D721Med (cell line): ENCODE data around the gene TMTC1.

Experiments
- DNase-seq: peaks from one replicate; pipeline ENCODE4 v3.0.0; 2011; ENCODE audit warnings: low spot score; ENCODE audit not compliant: insufficient read length
- FAIRE-seq: peaks from 2 replicates; lab custom pipeline; 2011; peaks lifted over from hg19 to GRCh38; lab: Jason Lieb, UNC
- TF ChIP-seq, protein P1 (sequence below): IDR thresholded peaks from 2 replicates; pipeline ENCODE4 v1.5.1; 2012; ENCODE audit warnings: mild to moderate bottlenecking, control low read depth; ENCODE audit not compliant: insufficient read depth; ENCODE audit errors: missing control alignments

TMTC1 gene

GRCh38 chr12:29792853-29793252 lies 9.1 kb upstream of the TMTC1 start:
- FAIRE-seq, result no peak
- TF ChIP-seq, protein P1, sequence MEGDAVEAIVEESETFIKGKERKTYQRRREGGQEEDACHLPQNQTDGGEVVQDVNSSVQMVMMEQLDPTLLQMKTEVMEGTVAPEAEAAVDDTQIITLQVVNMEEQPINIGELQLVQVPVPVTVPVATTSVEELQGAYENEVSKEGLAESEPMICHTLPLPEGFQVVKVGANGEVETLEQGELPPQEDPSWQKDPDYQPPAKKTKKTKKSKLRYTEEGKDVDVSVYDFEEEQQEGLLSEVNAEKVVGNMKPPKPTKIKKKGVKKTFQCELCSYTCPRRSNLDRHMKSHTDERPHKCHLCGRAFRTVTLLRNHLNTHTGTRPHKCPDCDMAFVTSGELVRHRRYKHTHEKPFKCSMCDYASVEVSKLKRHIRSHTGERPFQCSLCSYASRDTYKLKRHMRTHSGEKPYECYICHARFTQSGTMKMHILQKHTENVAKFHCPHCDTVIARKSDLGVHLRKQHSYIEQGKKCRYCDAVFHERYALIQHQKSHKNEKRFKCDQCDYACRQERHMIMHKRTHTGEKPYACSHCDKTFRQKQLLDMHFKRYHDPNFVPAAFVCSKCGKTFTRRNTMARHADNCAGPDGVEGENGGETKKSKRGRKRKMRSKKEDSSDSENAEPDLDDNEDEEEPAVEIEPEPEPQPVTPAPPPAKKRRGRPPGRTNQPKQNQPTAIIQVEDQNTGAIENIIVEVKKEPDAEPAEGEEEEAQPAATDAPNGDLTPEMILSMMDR, result no peak
- DNase-seq, result no peak

DNA sequence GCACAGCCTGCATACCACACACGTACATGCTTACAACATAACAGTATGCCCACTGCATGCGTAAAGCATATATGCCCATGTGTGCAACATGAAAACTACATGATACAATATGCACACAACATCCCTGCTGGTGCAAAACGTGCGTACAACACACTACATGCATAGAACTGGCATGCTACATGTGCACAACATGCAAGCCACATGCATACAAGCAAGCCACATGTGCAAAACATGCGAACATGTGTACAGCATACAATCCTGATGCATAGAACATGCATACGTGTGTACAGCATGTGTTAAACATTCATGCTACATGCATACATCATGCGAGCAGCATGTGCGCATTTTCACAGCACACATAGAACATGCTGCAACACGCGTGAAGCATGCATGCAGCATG lies 8.4 kb upstream of the TMTC1 start:
- FAIRE-seq, result no peak
- TF ChIP-seq, protein P1, result no peak
- DNase-seq, result no peak

DNA sequence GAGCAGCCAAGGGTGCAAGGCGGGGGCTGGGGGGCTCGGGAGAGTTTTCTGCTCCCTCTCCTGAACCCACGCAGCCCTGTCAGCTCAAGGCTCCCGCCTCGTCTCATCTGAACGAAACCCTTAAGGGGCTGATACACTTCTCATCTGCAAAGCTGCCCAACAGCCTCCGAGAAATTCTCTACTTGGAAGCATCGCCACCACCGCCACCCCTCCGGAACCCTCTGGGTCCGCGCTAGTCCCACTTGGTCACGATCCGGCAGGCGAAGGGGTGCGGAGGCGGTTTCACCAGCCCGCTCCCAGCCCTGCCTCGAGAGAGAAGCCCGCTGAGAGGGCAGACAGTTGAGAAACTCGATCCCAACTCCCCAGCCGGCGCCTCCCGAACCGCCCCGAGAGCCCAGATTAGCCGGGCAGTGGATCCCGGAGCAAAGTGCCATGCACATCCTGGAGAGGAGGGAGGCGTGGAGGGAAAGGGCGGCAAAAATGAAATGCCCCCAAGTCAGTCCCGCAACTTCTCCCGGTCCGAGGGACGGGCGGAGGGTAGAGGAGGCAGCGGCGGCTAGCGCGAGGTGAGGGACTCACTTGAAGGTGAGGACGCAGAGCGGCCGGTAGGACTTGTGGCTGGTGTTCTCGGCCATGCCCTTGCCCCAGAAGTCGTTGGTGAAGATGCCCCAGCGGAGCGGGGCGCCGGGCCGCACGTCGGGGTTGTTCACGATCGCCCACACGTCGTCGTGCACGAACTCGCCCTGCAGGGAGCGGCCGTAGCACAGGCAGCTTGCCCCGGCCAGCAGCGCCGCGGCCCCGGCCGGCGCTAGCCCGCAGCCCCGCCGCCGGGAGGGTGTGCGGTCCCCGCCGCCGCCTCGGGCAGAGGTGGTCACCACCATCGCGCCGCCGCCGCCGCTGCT lies 620 bp downstream of the TMTC1 start:
- TF ChIP-seq, protein P1, result no peak
- FAIRE-seq, result no peak
- DNase-seq, result no peak

DNA sequence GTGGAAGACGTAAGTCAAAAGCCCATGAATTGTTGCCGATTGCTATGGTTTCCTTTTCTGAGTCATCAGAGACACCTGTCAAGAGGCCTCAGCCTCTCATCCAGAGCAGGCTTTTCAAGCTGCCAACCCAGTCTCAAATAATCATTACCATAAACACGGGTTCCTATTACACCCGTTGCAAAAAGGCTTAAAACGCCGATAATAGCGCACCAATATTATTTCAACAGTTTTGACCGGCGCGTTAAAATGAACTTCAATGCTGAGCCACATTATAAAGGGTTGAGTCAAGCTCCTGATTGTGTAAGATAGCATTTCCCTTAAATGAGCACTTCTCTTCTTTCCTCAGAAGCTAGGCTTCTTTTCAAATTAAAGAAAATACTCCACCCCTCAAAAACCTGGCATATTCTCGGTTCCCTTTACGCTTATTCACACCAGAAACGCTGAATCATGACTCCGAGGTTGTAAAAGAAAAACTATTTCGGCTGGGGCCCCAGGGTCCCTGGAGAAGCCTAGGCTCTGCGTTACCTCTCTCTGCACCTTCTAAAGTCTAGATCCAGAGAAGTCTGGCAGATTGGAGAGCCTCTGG lies 1.4 kb downstream of the TMTC1 start:
- DNase-seq (no peak), FAIRE-seq (no peak)
- TF ChIP-seq, protein P1, result no peak

GRCh38 chr12:29781705-29782266 lies 2.0 kb downstream of the TMTC1 start:
- TF ChIP-seq, protein P1, result no peak
- FAIRE-seq, result no peak
- DNase-seq, result no peak

GRCh38 chr12:29781188-29781587 lies 2.6 kb downstream of the TMTC1 start:
- TF ChIP-seq, protein P1, result no peak
- FAIRE-seq, result no peak
- DNase-seq, result no peak
